ENCODE measurements around the gene TAF9B.

DNA sequence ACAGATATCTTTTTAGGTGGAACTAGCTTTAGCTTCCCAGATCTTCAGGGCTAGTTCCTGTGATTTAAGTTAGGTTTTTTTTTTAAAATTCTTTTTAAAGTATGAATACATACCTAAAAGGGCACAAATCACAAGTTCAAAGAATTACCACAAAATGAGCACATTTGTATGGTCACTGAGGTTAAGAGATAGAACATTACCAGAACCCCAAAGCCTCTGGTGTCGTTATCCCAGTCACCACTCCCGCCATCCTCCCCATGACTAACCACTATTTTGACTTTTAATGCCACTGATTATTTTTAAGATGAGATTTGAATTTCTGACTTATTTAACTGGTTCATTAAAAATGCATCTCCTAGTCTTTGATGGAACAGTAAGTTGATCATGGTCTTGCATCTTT lies 30.0 kb downstream of the TAF9B start:
- TF ChIP-seq, protein P1, sequence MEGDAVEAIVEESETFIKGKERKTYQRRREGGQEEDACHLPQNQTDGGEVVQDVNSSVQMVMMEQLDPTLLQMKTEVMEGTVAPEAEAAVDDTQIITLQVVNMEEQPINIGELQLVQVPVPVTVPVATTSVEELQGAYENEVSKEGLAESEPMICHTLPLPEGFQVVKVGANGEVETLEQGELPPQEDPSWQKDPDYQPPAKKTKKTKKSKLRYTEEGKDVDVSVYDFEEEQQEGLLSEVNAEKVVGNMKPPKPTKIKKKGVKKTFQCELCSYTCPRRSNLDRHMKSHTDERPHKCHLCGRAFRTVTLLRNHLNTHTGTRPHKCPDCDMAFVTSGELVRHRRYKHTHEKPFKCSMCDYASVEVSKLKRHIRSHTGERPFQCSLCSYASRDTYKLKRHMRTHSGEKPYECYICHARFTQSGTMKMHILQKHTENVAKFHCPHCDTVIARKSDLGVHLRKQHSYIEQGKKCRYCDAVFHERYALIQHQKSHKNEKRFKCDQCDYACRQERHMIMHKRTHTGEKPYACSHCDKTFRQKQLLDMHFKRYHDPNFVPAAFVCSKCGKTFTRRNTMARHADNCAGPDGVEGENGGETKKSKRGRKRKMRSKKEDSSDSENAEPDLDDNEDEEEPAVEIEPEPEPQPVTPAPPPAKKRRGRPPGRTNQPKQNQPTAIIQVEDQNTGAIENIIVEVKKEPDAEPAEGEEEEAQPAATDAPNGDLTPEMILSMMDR (IDR thresholded peaks at IDR 0.05; ENCODE audit: extremely low read depth in 1 of 2, insufficient read depth in 1 of 2, low read depth in 1 of 2, low read length in 2 of 2), result no peak
- TF ChIP-seq EZH2 (IDR thresholded peaks at IDR 0.05; ENCODE audit: borderline replicate concordance, low read depth, low read length, severe bottlenecking) (no peak), POLR2AphosphoS5 (IDR thresholded peaks at IDR 0.05; ENCODE audit: insufficient read depth, low read depth, low read length) (no peak), POLR2A (IDR thresholded peaks at IDR 0.05; ENCODE audit: low read depth, low read length) (no peak), MYC (IDR thresholded peaks at IDR 0.05; ENCODE audit: low read depth, low read length) (no peak), JUN (IDR thresholded peaks at IDR 0.05; ENCODE audit: borderline replicate concordance, insufficient read depth, insufficient read length, low read depth) (no peak)

Measured in endothelial cell of umbilical vein (primary cell).